NCI-H510A (cell line): Measurements from ENCODE around the gene GLP2R.

Source experiments
- DNase-seq: peaks from one replicate; lab custom pipeline; 2025; lab: John Stamatoyannopoulos, UW

GLP2R gene

GRCh38 chr17:9922012-9922848 is 96.5 kb downstream of the GLP2R start:
- DNase-seq, result no peak

- DNase-seq, result no peak
These were observed 99.0 kb downstream of the GLP2R start for GRCh38 chr17:9924735-9925191.

- no peak for DNase-seq
These were observed 99.7 kb downstream of the GLP2R start for GRCh38 chr17:9925457-9925856.

- no peak for DNase-seq
These were observed 100.6 kb downstream of the GLP2R start for GRCh38 chr17:9926150-9926804.

- DNase-seq, result no peak
These were observed 103.0 kb downstream of the GLP2R start for GRCh38 chr17:9928601-9929333.

GRCh38 chr17:9929871-9930270 is 104.1 kb downstream of the GLP2R start:
- DNase-seq, result no peak

- no peak for DNase-seq
These were observed 105.5 kb downstream of the GLP2R start for GRCh38 chr17:9931144-9931741.

- DNase-seq, result no peak
These were observed 106.8 kb downstream of the GLP2R start for GRCh38 chr17:9932491-9932890.

- DNase-seq, result no peak
These were observed 108.6 kb downstream of the GLP2R start for GRCh38 chr17:9934331-9934730.

- DNase-seq, result no peak
These were observed 109.7 kb downstream of the GLP2R start for GRCh38 chr17:9935408-9935807.

- no peak for DNase-seq
These were observed 110.4 kb downstream of the GLP2R start for GRCh38 chr17:9936095-9936494.

- DNase-seq, result no peak
These were observed 111.6 kb downstream of the GLP2R start for GRCh38 chr17:9937241-9937761.

GRCh38 chr17:9937901-9938300 is 112.2 kb downstream of the GLP2R start:
- no peak for DNase-seq

GRCh38 chr17:9938764-9939163 is 113.0 kb downstream of the GLP2R start:
- no peak for DNase-seq

GRCh38 chr17:9940841-9941240 is 115.1 kb downstream of the GLP2R start:
- no peak for DNase-seq

GRCh38 chr17:9941305-9941704 is 115.6 kb downstream of the GLP2R start:
- no peak for DNase-seq
